Parathyroid adenoma (tissue), 2 donors: ENCODE results near the gene GALNTL6.

Experiments used
- H2AFZ ChIP-seq: fragments of 300-600 bp; sonication (generic); one replicate; pipeline ENCODE4 v1.7.0; 2017; ENCODE audit warnings: antibody characterized with exemption, mild to moderate bottlenecking
- H3K27ac ChIP-seq: fragments of 300-600 bp; sonication (generic); one replicate; pipeline ENCODE4 v1.7.0; 2017
- H3K27me3 ChIP-seq: fragments of 300-600 bp; sonication (generic); one replicate; pipeline ENCODE4 v1.7.0; 2017; ENCODE audit warnings: low read length; ENCODE audit not compliant: control insufficient read depth, insufficient read depth
- H3K36me3 ChIP-seq: fragments of 300-600 bp; sonication (generic); one replicate; pipeline ENCODE4 v1.7.0; 2017; ENCODE audit warnings: low read length; ENCODE audit not compliant: control insufficient read depth, insufficient read depth
- H3K4me1 ChIP-seq: fragments of 300-600 bp; sonication (generic); one replicate; pipeline ENCODE4 v1.7.0; 2017; ENCODE audit warnings: control low read depth
- H3K4me2 ChIP-seq: fragments of 300-600 bp; sonication (generic); one replicate; pipeline ENCODE4 v1.7.0; 2017; ENCODE audit warnings: low read length
- H3K4me3 ChIP-seq: fragments of 300-600 bp; sonication (generic); one replicate; pipeline ENCODE4 v1.7.0; 2017; ENCODE audit warnings: low read depth, low read length
- H3K79me2 ChIP-seq: fragments of 300-600 bp; sonication (generic); one replicate; pipeline ENCODE4 v1.7.0; 2017; ENCODE audit warnings: control low read depth
- H3K9ac ChIP-seq: fragments of 300-600 bp; sonication (generic); one replicate; pipeline ENCODE4 v1.7.0; 2017; ENCODE audit warnings: mild to moderate bottlenecking
- H3K9me3 ChIP-seq: fragments of 300-600 bp; sonication (generic); one replicate; pipeline ENCODE4 v1.7.0; 2017; ENCODE audit warnings: low read length; ENCODE audit not compliant: control insufficient read depth
- TF ChIP-seq, protein P1 (sequence below): fragments of 300-600 bp; sonication (generic); IDR thresholded peaks from one replicate; pipeline ENCODE4 v1.7.0; 2017; ENCODE audit warnings: antibody characterized with exemption, mild to moderate bottlenecking
- donor health status: primary hyperparathyroidism.

The GALNTL6 gene

DNA sequence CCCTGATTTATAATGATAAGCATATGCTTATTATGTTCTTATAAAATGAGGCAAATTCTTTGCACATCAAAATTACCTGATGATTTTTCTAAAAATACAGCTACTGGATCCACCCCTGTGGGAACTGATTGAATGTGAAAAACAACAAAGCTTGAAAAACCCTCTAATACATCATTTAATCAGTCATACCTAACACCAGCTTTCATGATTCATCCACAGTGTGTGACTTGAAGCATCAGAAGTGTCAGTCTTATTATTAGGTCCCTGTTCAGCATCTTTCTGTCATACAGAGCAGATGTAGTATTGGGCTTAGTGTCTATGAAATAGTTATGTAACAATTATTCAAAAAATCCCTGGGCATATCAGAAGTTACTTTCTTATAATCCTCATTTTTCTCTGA, 684.1 kb downstream of the GALNTL6 start:
- no peaks in the 10 kb centered on the region for H3K4me1 ChIP-seq
- no peak overlapping the region for H3K4me3 ChIP-seq
- H3K9ac ChIP-seq: no peak overlapping the region
- no peaks in the 10 kb centered on the region for H3K79me2 ChIP-seq
- H3K27me3 ChIP-seq: no peaks in the 10 kb centered on the region
- no peak overlapping the region for H3K27ac ChIP-seq
- H2AFZ ChIP-seq: no peak overlapping the region
- TF ChIP-seq, protein P1, sequence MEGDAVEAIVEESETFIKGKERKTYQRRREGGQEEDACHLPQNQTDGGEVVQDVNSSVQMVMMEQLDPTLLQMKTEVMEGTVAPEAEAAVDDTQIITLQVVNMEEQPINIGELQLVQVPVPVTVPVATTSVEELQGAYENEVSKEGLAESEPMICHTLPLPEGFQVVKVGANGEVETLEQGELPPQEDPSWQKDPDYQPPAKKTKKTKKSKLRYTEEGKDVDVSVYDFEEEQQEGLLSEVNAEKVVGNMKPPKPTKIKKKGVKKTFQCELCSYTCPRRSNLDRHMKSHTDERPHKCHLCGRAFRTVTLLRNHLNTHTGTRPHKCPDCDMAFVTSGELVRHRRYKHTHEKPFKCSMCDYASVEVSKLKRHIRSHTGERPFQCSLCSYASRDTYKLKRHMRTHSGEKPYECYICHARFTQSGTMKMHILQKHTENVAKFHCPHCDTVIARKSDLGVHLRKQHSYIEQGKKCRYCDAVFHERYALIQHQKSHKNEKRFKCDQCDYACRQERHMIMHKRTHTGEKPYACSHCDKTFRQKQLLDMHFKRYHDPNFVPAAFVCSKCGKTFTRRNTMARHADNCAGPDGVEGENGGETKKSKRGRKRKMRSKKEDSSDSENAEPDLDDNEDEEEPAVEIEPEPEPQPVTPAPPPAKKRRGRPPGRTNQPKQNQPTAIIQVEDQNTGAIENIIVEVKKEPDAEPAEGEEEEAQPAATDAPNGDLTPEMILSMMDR: no peak
- H3K9me3 ChIP-seq: no peaks in the 10 kb centered on the region
- no peaks in the 10 kb centered on the region for H3K36me3 ChIP-seq
- no peak overlapping the region for H3K4me2 ChIP-seq

DNA sequence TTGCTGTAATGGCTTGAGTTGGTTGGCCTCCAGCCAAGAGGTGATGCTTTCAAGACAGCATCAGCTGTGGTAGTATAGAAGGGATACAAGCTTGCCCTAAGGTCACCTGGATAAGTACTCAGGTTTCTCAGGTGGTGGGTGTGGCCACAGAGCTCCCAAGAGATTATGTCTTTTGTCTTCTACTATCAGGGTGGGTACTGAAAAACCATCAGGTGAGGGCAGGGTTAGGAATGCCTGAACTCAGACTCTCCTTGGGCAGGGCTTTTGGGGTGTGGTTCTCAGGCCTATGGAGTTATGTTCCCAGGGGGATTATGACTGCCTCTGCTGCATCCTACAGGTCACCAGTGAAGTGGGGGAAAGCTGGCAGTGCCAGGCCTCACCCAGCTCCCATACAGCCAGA, 700.8 kb downstream of the GALNTL6 start:
- Histone ChIP-seq H3K36me3 (no peaks in the 10 kb centered on the region), H3K79me2 (no peaks in the 10 kb centered on the region), H3K9ac (no peak overlapping the region), H3K27ac (no peak overlapping the region), H2AFZ (no peak overlapping the region), H3K4me1 (no peaks in the 10 kb centered on the region), H3K9me3 (no peaks in the 10 kb centered on the region), H3K4me3 (no peak overlapping the region), H3K4me2 (no peak overlapping the region), H3K27me3 (no peaks in the 10 kb centered on the region)
- TF ChIP-seq, protein P1: no peak

DNA sequence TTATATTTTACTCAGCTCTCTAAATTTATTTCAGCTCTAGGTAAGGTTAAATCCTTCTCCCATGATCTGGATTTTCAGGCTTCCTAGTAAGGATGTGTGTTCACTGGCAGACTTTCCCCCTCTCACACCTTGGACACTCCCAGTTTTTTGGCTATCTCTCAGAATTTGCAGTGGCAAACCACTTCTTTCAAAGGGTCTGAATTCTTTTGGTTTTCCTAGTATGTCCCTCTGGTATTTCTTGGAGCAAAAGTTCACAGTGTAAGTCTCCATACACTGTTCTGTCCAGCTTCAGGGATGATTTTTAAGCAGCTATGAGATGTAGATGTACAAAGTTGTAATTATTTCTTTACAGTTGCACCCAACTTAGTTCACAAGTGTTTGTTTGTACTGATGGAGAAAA, 701.6 kb downstream of the GALNTL6 start:
- Histone ChIP-seq H3K4me3 (no peak overlapping the region), H3K79me2 (no peaks in the 10 kb centered on the region), H2AFZ (no peak overlapping the region), H3K36me3 (no peaks in the 10 kb centered on the region), H3K9ac (no peak overlapping the region), H3K27me3 (no peaks in the 10 kb centered on the region), H3K4me2 (no peak overlapping the region), H3K9me3 (no peaks in the 10 kb centered on the region), H3K27ac (no peak overlapping the region), H3K4me1 (no peaks in the 10 kb centered on the region)
- TF ChIP-seq, protein P1: no peak

GRCh38 chr4:172515266-172515879, 702.2 kb downstream of the GALNTL6 start:
- TF ChIP-seq, protein P1: no peak
- no peak overlapping the region for H3K27ac ChIP-seq
- no peaks in the 10 kb centered on the region for H3K36me3 ChIP-seq
- H3K4me3 ChIP-seq: no peak overlapping the region
- H3K4me2 ChIP-seq: no peak overlapping the region
- H3K9me3 ChIP-seq: no peaks in the 10 kb centered on the region
- no peak overlapping the region for H3K9ac ChIP-seq
- no peaks in the 10 kb centered on the region for H3K79me2 ChIP-seq
- H2AFZ ChIP-seq: no peak overlapping the region
- no peaks in the 10 kb centered on the region for H3K27me3 ChIP-seq
- H3K4me1 ChIP-seq: no peaks in the 10 kb centered on the region

DNA sequence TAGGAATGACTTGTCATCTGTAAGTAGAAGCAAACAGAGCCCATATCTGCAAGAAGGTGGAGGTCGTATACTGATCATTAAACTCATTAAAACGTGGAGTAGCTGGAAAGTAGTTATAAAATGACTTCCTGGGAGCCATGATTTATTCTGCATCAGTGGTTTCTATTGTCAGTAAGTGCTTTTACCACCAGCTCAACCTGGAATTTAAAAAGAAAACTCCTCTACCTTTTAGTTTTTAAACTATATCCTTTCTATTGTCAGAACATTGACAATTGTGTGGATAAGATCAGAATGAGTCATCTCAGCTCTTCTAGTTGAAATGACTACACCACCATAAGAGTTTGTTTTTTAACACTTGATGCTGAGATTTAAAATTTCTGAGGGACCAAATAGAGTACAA, 704.2 kb downstream of the GALNTL6 start:
- Histone ChIP-seq H3K4me1 (no peaks in the 10 kb centered on the region), H3K9me3 (no peaks in the 10 kb centered on the region), H3K4me3 (no peak overlapping the region), H3K27ac (no peak overlapping the region), H3K27me3 (no peaks in the 10 kb centered on the region), H2AFZ (no peak overlapping the region), H3K4me2 (no peak overlapping the region), H3K9ac (no peak overlapping the region), H3K79me2 (no peaks in the 10 kb centered on the region), H3K36me3 (no peaks in the 10 kb centered on the region)
- TF ChIP-seq, protein P1: no peak
